IMR-90 (cell line): Measurements from ENCODE around the gene PKN3. TPM values are rescaled to one million over a fixed set of nuclear protein-coding genes. Genes with fewer than 3 reads are reported as not detected.
"Not testable (repeated sequence)": the region's sequence is repeated elsewhere in the genome, so short reads cannot be mapped to it uniquely, and the experiment has no call there.

Experiments
- ATAC-seq: fragments of 200-7000 bp; cut with Tn5 transposase; 2 replicates; pipeline ENCODE4 v1.9.1; 2020; ENCODE audit warnings: low read depth, mild to moderate bottlenecking, moderate library complexity
- BruUV-seq: library from RNA; stranded (reverse); fragments of 400-500 nt; replicated peaks from 2 replicates; lab custom pipeline; 2021; lab: Mats Ljungman, UMichigan
- CTCF ChIA-PET: fragments of 300-600 bp; formaldehyde crosslinking; extraction: SDS; loops from one replicate; lab custom pipeline; 2021; ENCODE audit warnings: antibody characterized with exemption; lab: Yijun Ruan, JAX
- POLR2A ChIA-PET: fragments of 300-600 bp; sonication (Branson Sonifier 250); formaldehyde crosslinking; loops from one replicate; lab custom pipeline; 2022; ENCODE audit warnings: antibody characterized with exemption; ENCODE audit not compliant: unreplicated experiment; lab: Charles Lee
- DNase-seq: peaks from one replicate; pipeline ENCODE4 v3.0.0; 2013
- H2AFZ ChIP-seq: replicated peaks from 2 replicates; pipeline ENCODE3; 2013; ENCODE audit warnings: low read length, mild to moderate bottlenecking; ENCODE audit not compliant: poor library complexity
- H2AK5ac ChIP-seq: 2 replicates; pipeline ENCODE4 v1.6.1; 2013; ENCODE audit warnings: low read depth, low read length, inconsistent platforms
- H2AK9ac ChIP-seq: replicated peaks from 2 replicates; pipeline ENCODE3; 2013; ENCODE audit warnings: mild to moderate bottlenecking, low read depth, low read length, moderate library complexity; ENCODE audit not compliant: poor library complexity
- H2BK120ac ChIP-seq: 2 replicates; pipeline ENCODE4 v1.6.1; 2013; ENCODE audit warnings: low read depth, low read length, inconsistent platforms
- H2BK15ac ChIP-seq: 3 replicates; pipeline ENCODE4 v1.6.1; 2013; ENCODE audit warnings: low read depth, low read length, inconsistent platforms
- H2BK20ac ChIP-seq: 2 replicates; pipeline ENCODE4 v1.6.1; 2013; ENCODE audit warnings: low read depth, mild to moderate bottlenecking, inconsistent platforms, low read length, moderate library complexity
- H2BK5ac ChIP-seq: 2 replicates; pipeline ENCODE4 v1.6.1; 2013; ENCODE audit warnings: mild to moderate bottlenecking, low read depth, low read length, inconsistent platforms; ENCODE audit not compliant: poor library complexity, severe bottlenecking
- H3K14ac ChIP-seq: replicated peaks from 2 replicates; pipeline ENCODE4 v1.6.1; 2013; ENCODE audit warnings: low read depth, low read length, inconsistent platforms
- H3K18ac ChIP-seq: 2 replicates; pipeline ENCODE4 v1.6.1; 2013; ENCODE audit warnings: low read depth, low read length, control low read depth
- H3K23ac ChIP-seq: 2 replicates; pipeline ENCODE4 v1.6.1; 2013; ENCODE audit warnings: low read depth, low read length, inconsistent platforms
- H3K27ac ChIP-seq: 2 replicates; pipeline ENCODE4 v1.5.1; 2013; ENCODE audit warnings: mild to moderate bottlenecking, control low read depth, low read length; ENCODE audit not compliant: insufficient read depth
- H3K27me3 ChIP-seq: 2 replicates; pipeline ENCODE4 v1.6.1; 2013; ENCODE audit warnings: low read length; ENCODE audit not compliant: control insufficient read depth, insufficient read depth
- H3K36me3 ChIP-seq: 2 replicates; pipeline ENCODE4 v1.6.1; 2013; ENCODE audit warnings: low read length, mixed read lengths; ENCODE audit not compliant: control insufficient read depth, insufficient read depth
- H3K4ac ChIP-seq: 2 replicates; pipeline ENCODE4 v1.6.1; 2013; ENCODE audit warnings: low read depth, low read length, inconsistent platforms
- H3K4me1 ChIP-seq: 2 replicates; pipeline ENCODE4 v1.6.1; 2013; ENCODE audit warnings: low read length, mixed read lengths; ENCODE audit not compliant: control insufficient read depth, insufficient read depth
- H3K4me2 ChIP-seq: 2 replicates; pipeline ENCODE4 v1.6.1; 2013; ENCODE audit warnings: low read depth, mild to moderate bottlenecking, control low read depth, low read length, moderate library complexity
- H3K4me3 ChIP-seq: 2 replicates; pipeline ENCODE4 v1.5.1; 2013; ENCODE audit warnings: low read depth, mild to moderate bottlenecking, control low read depth, low read length, moderate library complexity; ENCODE audit not compliant: insufficient read depth
- H3K56ac ChIP-seq: 2 replicates; pipeline ENCODE4 v1.6.1; 2013; ENCODE audit warnings: low read length, inconsistent platforms; ENCODE audit not compliant: insufficient read depth; ENCODE audit errors: extremely low read depth
- H3K79me1 ChIP-seq, 2 experiments: 2 replicates each; pipeline ENCODE4 v1.6.1; 2013; ENCODE audit warnings: low read length in 2 of 2, inconsistent platforms in 1 of 2, low read depth in 1 of 2
- H3K9ac ChIP-seq: 2 replicates; pipeline ENCODE4 v1.6.1; 2013; ENCODE audit warnings: low read depth, low read length, control low read depth
- H3K9me1 ChIP-seq: 2 replicates; pipeline ENCODE4 v1.6.1; 2013; ENCODE audit warnings: low read length, inconsistent platforms; ENCODE audit not compliant: insufficient read depth
- H3K9me3 ChIP-seq: 2 replicates; pipeline ENCODE4 v1.6.1; 2013; ENCODE audit warnings: low read length; ENCODE audit not compliant: control insufficient read depth, insufficient read depth
- H4K20me1 ChIP-seq: 2 replicates; pipeline ENCODE4 v1.6.1; 2013; ENCODE audit warnings: low read length, inconsistent platforms; ENCODE audit not compliant: insufficient read depth
- H4K5ac ChIP-seq: 2 replicates; pipeline ENCODE4 v1.6.1; 2013; ENCODE audit warnings: mild to moderate bottlenecking, low read depth, low read length, control low read depth
- H4K8ac ChIP-seq, 2 experiments: 2 replicates each; pipeline ENCODE4 v1.6.1; 2013; ENCODE audit warnings: low read depth in 2 of 2, low read length in 2 of 2, control low read depth in 1 of 2, inconsistent platforms in 1 of 2
- H4K91ac ChIP-seq: 2 replicates; pipeline ENCODE4 v1.6.1; 2013; ENCODE audit warnings: low read depth, low read length, inconsistent platforms; ENCODE audit not compliant: insufficient read depth
- WGBS, 2 experiments: methylation state at CpG; one replicate each; pipeline versions ENCODE4 v1.1.5 to v1.1.7; 2013; ENCODE audit warnings: missing lambda C conversion rate in 2 of 2; ENCODE audit not compliant: insufficient read length in 1 of 2; ENCODE audit errors: extremely low coverage in 2 of 2; 5-methylcytosine and 5-hydroxymethylcytosine counted together
- dilution Hi-C: fragments of 300-500 bp; cut with HindIII; formaldehyde crosslinking; loops from one replicate; pipeline ENCODE4 v1.14.3; 2018; ENCODE audit warnings: low sequenced_read_pairs; ENCODE audit not compliant: unreplicated experiment
- in situ Hi-C: fragments of 300-500 bp; cut with MboI; formaldehyde crosslinking; loops from 3 replicates; pipeline ENCODE4 v1.14.3; 2019; ENCODE audit warnings: low sequenced_read_pairs, inconsistent platforms, mixed read lengths
- intact Hi-C: fragments of 100-400 bp; cut with micrococcal nuclease; formaldehyde crosslinking; loops from 2 replicates; pipeline ENCODE4 v1.10.0; 2022
- polyA plus RNA-seq, 3 experiments: library from polyadenylated mRNA; depleted of rRNA; stranded (reverse); fragments of >200 nt; gene quantifications; 2 replicates each; pipeline ENCODE4 v1.2.3, GENCODE V29; 2012; ENCODE audit warnings: low replicate concordance in 1 of 3
- total RNA-seq: library from RNA; depleted of rRNA; stranded (reverse); fragments of >200 nt; gene quantifications from 2 replicates; pipeline ENCODE4 v1.2.3, GENCODE V29; 2012

Gene PKN3
- total and polyA plus RNA-seq, 2 of the 4 experiments (the other 2 are of a cell fraction): 1.6 to 3.8 TPM

- H3K18ac ChIP-seq, H3K56ac ChIP-seq, H2BK15ac ChIP-seq, H3K14ac ChIP-seq, POLR2A ChIA-PET, H2BK20ac ChIP-seq, H2BK120ac ChIP-seq, H3K4me2 ChIP-seq, H3K27ac ChIP-seq, BruUV-seq, H3K4me1 ChIP-seq, H2AK5ac ChIP-seq, dilution Hi-C loops, in situ Hi-C loops, H3K23ac ChIP-seq, H3K27me3 ChIP-seq, H2AFZ ChIP-seq, H2BK5ac ChIP-seq, H3K4me3 ChIP-seq, H2AK9ac ChIP-seq, DNase-seq, H3K9ac ChIP-seq, H3K9me1 ChIP-seq, H3K9me3 ChIP-seq, H3K4ac ChIP-seq, ATAC-seq, H4K91ac ChIP-seq, H4K8ac ChIP-seq, H4K5ac ChIP-seq: not testable (repeated sequence)
- Histone ChIP-seq H4K20me1 (peaks cover 25% of the 10 kb centered on the region), H3K79me1 (peaks cover 10 to 43% of the 10 kb centered on the region in 2 experiments; a peak in 3 of 4 replicates), H3K36me3 (peaks cover 27% of the 10 kb centered on the region)
- intact Hi-C loops: loop anchor here (10.0 kb wide), 1 partner anchor 119 kb away; no protein-coding TSS in a partner anchor
- CTCF ChIA-PET: interaction anchor here (0.6 kb wide), 1 partner anchor 502 kb away, joined by 5 read pairs; no protein-coding TSS in a partner anchor
- WGBS, 2 experiments: 71 to 100% methylated on average over 1 to 2 of the region's 3 CpGs
Observed at GRCh38 chr9:128693738-128694137, 8.6 kb upstream of the PKN3 start.
